H9 (cell line): ENCODE results near the gene NDC1. TPM values are rescaled to one million over a fixed set of nuclear protein-coding genes. Genes with fewer than 3 reads are reported as not detected.

Experiments
- DNase-seq: peaks from one replicate; pipeline ENCODE4 v3.0.0-alpha.2; 2017
- H2AFZ ChIP-seq: one replicate; pipeline ENCODE4 v1.6.1; 2013; ENCODE audit warnings: mild to moderate bottlenecking, low read length, control low read depth, moderate library complexity
- H2AK5ac ChIP-seq: 2 replicates; pipeline ENCODE4 v1.6.1; 2013; ENCODE audit warnings: low read length, control low read depth, mixed read lengths; ENCODE audit not compliant: insufficient read length
- H2BK120ac ChIP-seq: one replicate; pipeline ENCODE4 v1.6.1; 2013; ENCODE audit warnings: low read depth, mild to moderate bottlenecking, low read length, control low read depth, inconsistent platforms; ENCODE audit not compliant: poor library complexity, severe bottlenecking
- H2BK12ac ChIP-seq: 2 replicates; pipeline ENCODE4 v1.6.1; 2013; ENCODE audit warnings: low read length, control low read depth, mixed read lengths, low read depth; ENCODE audit not compliant: insufficient read length
- H2BK15ac ChIP-seq: 2 replicates; pipeline ENCODE4 v1.6.1; 2013; ENCODE audit warnings: low read depth, low read length, control low read depth
- H2BK20ac ChIP-seq: one replicate; pipeline ENCODE4 v1.6.1; 2013; ENCODE audit warnings: low read depth, mild to moderate bottlenecking, low read length, control low read depth, inconsistent platforms; ENCODE audit not compliant: poor library complexity, severe bottlenecking
- H2BK5ac ChIP-seq: 2 replicates; pipeline ENCODE4 v1.6.1; 2013; ENCODE audit warnings: low read length, control low read depth, mixed read lengths; ENCODE audit not compliant: insufficient read length
- H3K14ac ChIP-seq: 2 replicates; pipeline ENCODE4 v1.6.1; 2013; ENCODE audit warnings: low read length, control low read depth; ENCODE audit not compliant: insufficient read depth
- H3K18ac ChIP-seq: 2 replicates; pipeline ENCODE4 v1.6.1; 2013; ENCODE audit warnings: low read depth, mild to moderate bottlenecking, mixed read lengths, low read length, control low read depth; ENCODE audit not compliant: insufficient read length
- H3K23ac ChIP-seq: 2 replicates; pipeline ENCODE4 v1.6.1; 2013; ENCODE audit warnings: low read length, control low read depth, mixed read lengths, low read depth; ENCODE audit not compliant: insufficient read length
- H3K23me2 ChIP-seq: 2 replicates; pipeline ENCODE4 v1.6.1; 2013; ENCODE audit warnings: low read depth, mild to moderate bottlenecking, mixed read lengths, low read length, control low read depth; ENCODE audit not compliant: insufficient read length, poor library complexity, severe bottlenecking
- H3K27ac ChIP-seq: 2 replicates; pipeline ENCODE4 v1.5.1; 2013; ENCODE audit warnings: low read length, control low read depth, mixed read lengths, low read depth; ENCODE audit not compliant: insufficient read length
- H3K27me3 ChIP-seq: 2 replicates; pipeline ENCODE4 v1.6.1; 2013; ENCODE audit warnings: low read length, control low read depth, inconsistent platforms; ENCODE audit not compliant: insufficient read depth
- H3K4ac ChIP-seq: 2 replicates; pipeline ENCODE4 v1.6.1; 2013; ENCODE audit warnings: low read depth, mild to moderate bottlenecking, control low read depth, inconsistent platforms, low read length, moderate library complexity
- H3K4me1 ChIP-seq: 2 replicates; pipeline ENCODE4 v1.6.1; 2013; ENCODE audit warnings: low read length, control low read depth, inconsistent platforms; ENCODE audit not compliant: insufficient read depth
- H3K4me2 ChIP-seq: 2 replicates; pipeline ENCODE4 v1.6.1; 2013; ENCODE audit warnings: low read length, control low read depth, mixed read lengths; ENCODE audit not compliant: insufficient read length, insufficient read depth
- H3K56ac ChIP-seq: 2 replicates; pipeline ENCODE4 v1.6.1; 2013; ENCODE audit warnings: low read depth, mild to moderate bottlenecking, mixed read lengths, low read length, control low read depth; ENCODE audit not compliant: insufficient read length
- H3K79me1 ChIP-seq: 2 replicates; pipeline ENCODE4 v1.6.1; 2013; ENCODE audit warnings: low read depth, mild to moderate bottlenecking, moderate library complexity, low read length, control low read depth, inconsistent platforms; ENCODE audit not compliant: insufficient read depth, poor library complexity, severe bottlenecking
- H3K79me2 ChIP-seq: 2 replicates; pipeline ENCODE4 v1.6.1; 2013; ENCODE audit warnings: low read length, control low read depth, inconsistent platforms; ENCODE audit not compliant: insufficient read depth
- H3K9ac ChIP-seq: 2 replicates; pipeline ENCODE4 v1.6.1; 2013; ENCODE audit warnings: low read length, control low read depth, mixed read lengths; ENCODE audit not compliant: insufficient read length; ENCODE audit errors: extremely low read depth
- H3K9me3 ChIP-seq: one replicate; pipeline ENCODE4 v1.6.1; 2013; ENCODE audit warnings: low read depth, low read length, inconsistent platforms; ENCODE audit not compliant: control insufficient read depth
- H3T11ph ChIP-seq: one replicate; pipeline ENCODE4 v1.6.1; 2013; ENCODE audit warnings: mild to moderate bottlenecking, low read length, control low read depth, inconsistent platforms
- H4K20me1 ChIP-seq: one replicate; pipeline ENCODE4 v1.6.1; 2013; ENCODE audit not compliant: control insufficient read depth, insufficient read length, insufficient read depth
- H4K5ac ChIP-seq: 2 replicates; pipeline ENCODE4 v1.6.1; 2013; ENCODE audit warnings: low read depth, mild to moderate bottlenecking, mixed read lengths, low read length, control low read depth; ENCODE audit not compliant: insufficient read length
- H4K8ac ChIP-seq: replicated peaks from 2 replicates; pipeline ENCODE4 v1.6.1; 2013; ENCODE audit warnings: low read length, control low read depth, mixed read lengths, low read depth; ENCODE audit not compliant: insufficient read length
- H4K91ac ChIP-seq: 2 replicates; pipeline ENCODE4 v1.6.1; 2013; ENCODE audit warnings: low read depth, mild to moderate bottlenecking, moderate library complexity, mixed read lengths, low read length, control low read depth; ENCODE audit not compliant: insufficient read length
- H3K27ac Mint-ChIP-seq, 3 experiments: 2 replicates in 2 of 3; 3 replicates in 1 of 3; pipeline ENCODE4 v1.8.0; 2020 to 2021; ENCODE audit warnings: mixed read lengths in 3 of 3, mild to moderate bottlenecking in 1 of 3, moderate library complexity in 1 of 3
- H3K27me3 Mint-ChIP-seq: 2 replicates; pipeline ENCODE4 v1.8.0; 2021; ENCODE audit warnings: low read depth, mild to moderate bottlenecking, moderate library complexity, mixed read lengths
- H3K36me3 Mint-ChIP-seq, 3 experiments: 2 replicates in 2 of 3; 3 replicates in 1 of 3; pipeline ENCODE4 v1.8.0; 2020 to 2021; ENCODE audit warnings: low read depth in 3 of 3, mixed read lengths in 3 of 3; ENCODE audit not compliant: insufficient read depth in 1 of 3
- H3K4me1 Mint-ChIP-seq, 2 experiments: 2 replicates each; pipeline ENCODE4 v1.8.0; 2020; ENCODE audit warnings: mixed read lengths in 2 of 2
- H3K4me3 Mint-ChIP-seq, 2 experiments: 2 replicates in 1 of 2; 3 replicates in 1 of 2; pipeline ENCODE4 v1.8.0; 2020 to 2021; ENCODE audit warnings: mild to moderate bottlenecking in 2 of 2, mixed read lengths in 2 of 2, moderate library complexity in 1 of 2
- H3K9me3 Mint-ChIP-seq, 2 experiments: 2 replicates in 1 of 2; 3 replicates in 1 of 2; pipeline ENCODE4 v1.8.0; 2020; ENCODE audit warnings: mild to moderate bottlenecking in 2 of 2, mixed read lengths in 2 of 2, moderate library complexity in 1 of 2
- WGBS: extraction: QIAGEN DNeasy Blood & Tissue Kit; methylation state at CpG from one replicate; pipeline ENCODE4 v1.1.7; 2013; ENCODE audit warnings: missing lambda C conversion rate, low lambda C conversion rate, mixed read lengths; ENCODE audit not compliant: insufficient read length; ENCODE audit errors: extremely low coverage; 5-methylcytosine and 5-hydroxymethylcytosine counted together
- total RNA-seq: library from RNA; stranded (reverse); gene quantifications from 2 replicates; pipeline ENCODE4 v1.2.1, GENCODE V29; 2021
- TF ChIP-seq, protein P1 (sequence below): fragments of 200-600 bp; sonication (generic); conservative IDR thresholded peaks from 3 replicates; pipeline ENCODE4 v1.8.0; 2021; ENCODE audit warnings: antibody characterized with exemption, mild to moderate bottlenecking

Gene NDC1
- total RNA-seq, 1 experiment from 2014 or later: 49.3 TPM

DNA sequence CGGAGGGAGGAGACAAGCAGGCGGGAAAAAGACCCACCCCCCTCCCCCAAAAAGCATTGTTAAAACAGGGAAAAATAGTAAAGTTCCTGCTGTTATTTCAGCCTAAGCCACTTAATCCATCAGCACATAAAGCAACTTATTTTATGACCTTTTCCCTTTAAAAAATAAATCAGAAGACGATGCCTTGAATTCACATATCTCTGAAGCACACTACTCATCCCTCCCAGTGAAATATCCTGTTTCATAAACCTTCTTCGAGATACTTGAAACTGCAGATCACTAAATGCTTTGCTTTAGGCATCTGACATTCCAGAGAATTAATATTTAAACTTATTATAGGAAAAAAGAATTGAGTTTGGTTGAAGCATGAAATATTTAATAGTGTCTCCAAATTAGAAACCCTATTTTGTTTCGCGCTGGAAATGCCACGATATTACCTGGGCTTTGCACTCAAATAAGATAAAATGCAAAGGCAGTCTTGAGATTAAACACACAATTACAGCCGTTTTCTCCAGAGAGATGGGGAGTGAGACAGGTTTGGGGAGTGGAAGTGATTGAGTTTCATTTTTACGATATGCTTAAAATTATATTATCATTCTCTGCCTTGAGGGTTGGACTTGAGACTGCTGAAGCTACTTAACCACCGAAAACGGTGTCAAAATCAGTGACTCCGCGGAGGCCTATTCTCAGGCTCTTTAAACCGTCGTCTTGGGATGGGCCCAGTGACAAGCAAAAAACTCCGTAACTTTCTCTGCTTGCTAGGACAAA is 108.5 kb downstream of the NDC1 start:
- TF ChIP-seq, protein P1, sequence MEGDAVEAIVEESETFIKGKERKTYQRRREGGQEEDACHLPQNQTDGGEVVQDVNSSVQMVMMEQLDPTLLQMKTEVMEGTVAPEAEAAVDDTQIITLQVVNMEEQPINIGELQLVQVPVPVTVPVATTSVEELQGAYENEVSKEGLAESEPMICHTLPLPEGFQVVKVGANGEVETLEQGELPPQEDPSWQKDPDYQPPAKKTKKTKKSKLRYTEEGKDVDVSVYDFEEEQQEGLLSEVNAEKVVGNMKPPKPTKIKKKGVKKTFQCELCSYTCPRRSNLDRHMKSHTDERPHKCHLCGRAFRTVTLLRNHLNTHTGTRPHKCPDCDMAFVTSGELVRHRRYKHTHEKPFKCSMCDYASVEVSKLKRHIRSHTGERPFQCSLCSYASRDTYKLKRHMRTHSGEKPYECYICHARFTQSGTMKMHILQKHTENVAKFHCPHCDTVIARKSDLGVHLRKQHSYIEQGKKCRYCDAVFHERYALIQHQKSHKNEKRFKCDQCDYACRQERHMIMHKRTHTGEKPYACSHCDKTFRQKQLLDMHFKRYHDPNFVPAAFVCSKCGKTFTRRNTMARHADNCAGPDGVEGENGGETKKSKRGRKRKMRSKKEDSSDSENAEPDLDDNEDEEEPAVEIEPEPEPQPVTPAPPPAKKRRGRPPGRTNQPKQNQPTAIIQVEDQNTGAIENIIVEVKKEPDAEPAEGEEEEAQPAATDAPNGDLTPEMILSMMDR: no peak
- no CpG with 5 or more reads among the region's 16 CpGs for WGBS
- Histone ChIP-seq H3T11ph (no peak overlapping the region), H3K56ac (no peak overlapping the region), H2AFZ (no peak overlapping the region), H3K79me1 (no peaks in the 10 kb centered on the region), H3K27ac (no peak overlapping the region), H3K79me2 (no peaks in the 10 kb centered on the region), H2BK120ac (no peak overlapping the region), H3K23ac (no peak overlapping the region), H3K27me3 (no peaks in the 10 kb centered on the region; the same call in 1 of the 2 replicates), H2BK5ac (no peak overlapping the region), H3K9ac (no peak overlapping the region), H3K4me2 (no peak overlapping the region), H3K14ac (no peak overlapping the region), H4K20me1 (no peaks in the 10 kb centered on the region), H2BK15ac (no peak overlapping the region), H3K4me1 (0 out of 2 replicates have a peak, but pooled peaks cover 2% of the 10 kb centered on the region), H3K9me3 (no peaks in the 10 kb centered on the region), H4K5ac (no peak overlapping the region), H3K23me2 (no peaks in the 10 kb centered on the region), H2BK20ac (no peak overlapping the region), H2AK5ac (no peak overlapping the region), H3K18ac (no peak overlapping the region), H4K91ac (no peak overlapping the region), H2BK12ac (no peak overlapping the region), H4K8ac (no peak overlapping the region), H3K4ac (no peak overlapping the region)
- H3K36me3 Mint-ChIP-seq: no peaks in the 10 kb centered on the region
- H3K4me1 Mint-ChIP-seq: peaks cover 7 to 16% of the 10 kb centered on the region in 2 experiments
- H3K4me3 Mint-ChIP-seq: no peak overlapping the region
- H3K27me3 Mint-ChIP-seq: peaks cover 41% of the 10 kb centered on the region
- H3K27ac Mint-ChIP-seq: no peak overlapping the region
- no peaks in the 10 kb centered on the region for H3K9me3 Mint-ChIP-seq
- DNase-seq: no peak
